Neuronal stem cell (in vitro differentiated cells): ENCODE measurements around the gene PIK3C2G.

Experiments used
- DNase-seq: peaks from one replicate; pipeline ENCODE4 v3.0.0-alpha.2; 2013; ENCODE audit warnings: low spot score
- H2AFZ ChIP-seq: one replicate; pipeline ENCODE4 v1.6.1; 2013; ENCODE audit warnings: mild to moderate bottlenecking, low read length, inconsistent platforms
- H2AK5ac ChIP-seq: 2 replicates; pipeline ENCODE4 v1.6.1; 2013; ENCODE audit warnings: low read depth, mild to moderate bottlenecking, inconsistent platforms, low read length, moderate library complexity, mixed read lengths
- H2BK120ac ChIP-seq: 2 replicates; pipeline ENCODE4 v1.6.1; 2013; ENCODE audit warnings: low read depth, mild to moderate bottlenecking, inconsistent platforms, low read length, moderate library complexity, mixed read lengths
- H2BK12ac ChIP-seq: one replicate; pipeline ENCODE4 v1.6.1; 2013; ENCODE audit warnings: low read length, inconsistent platforms
- H2BK15ac ChIP-seq: 2 replicates; pipeline ENCODE4 v1.6.1; 2013; ENCODE audit warnings: mild to moderate bottlenecking, low read length, inconsistent platforms, mixed read lengths
- H2BK5ac ChIP-seq: one replicate; pipeline ENCODE4 v1.6.1; 2013; ENCODE audit warnings: inconsistent platforms, mild to moderate bottlenecking, low read length, moderate library complexity
- H3K14ac ChIP-seq: one replicate; pipeline ENCODE4 v1.6.1; 2013; ENCODE audit warnings: low read length, inconsistent platforms
- H3K18ac ChIP-seq: 2 replicates; pipeline ENCODE4 v1.6.1; 2013; ENCODE audit warnings: low read length, inconsistent platforms
- H3K23ac ChIP-seq: 2 replicates; pipeline ENCODE4 v1.6.1; 2013; ENCODE audit warnings: low read depth, mild to moderate bottlenecking, mixed read lengths, low read length, inconsistent platforms; ENCODE audit not compliant: poor library complexity
- H3K27ac ChIP-seq: replicated peaks from 3 replicates; pipeline ENCODE4 v1.5.1; 2013; ENCODE audit warnings: low read length, inconsistent platforms
- H3K27me3 ChIP-seq, 3 experiments: 2 replicates each; pipeline ENCODE4 v1.6.1; 2013; ENCODE audit warnings: low read length in 3 of 3, mild to moderate bottlenecking in 2 of 3, inconsistent platforms in 1 of 3, low read depth in 1 of 3, mixed read lengths in 1 of 3, moderate library complexity in 1 of 3; ENCODE audit not compliant: control insufficient read depth in 3 of 3, insufficient read depth in 3 of 3
- H3K36me3 ChIP-seq, 2 donors: replicated peaks in 1 of 2; 2 replicates each; pipeline ENCODE4 v1.6.1; 2013; ENCODE audit warnings: low read length in 2 of 2; ENCODE audit not compliant: control insufficient read depth in 2 of 2, insufficient read depth in 2 of 2
- H3K4ac ChIP-seq: 2 replicates; pipeline ENCODE4 v1.6.1; 2013; ENCODE audit warnings: inconsistent platforms, mild to moderate bottlenecking, low read length, moderate library complexity
- H3K4me1 ChIP-seq, 2 donors: 1 replicate in 1 of 2; 2 replicates in 1 of 2; pipeline ENCODE4 v1.6.1; 2013; ENCODE audit warnings: low read length in 2 of 2, low read depth in 1 of 2; ENCODE audit not compliant: control insufficient read depth in 2 of 2, insufficient read depth in 1 of 2
- H3K4me2 ChIP-seq: one replicate; pipeline ENCODE4 v1.6.1; 2013; ENCODE audit warnings: mild to moderate bottlenecking, low read length, inconsistent platforms; ENCODE audit not compliant: insufficient read depth, poor library complexity, severe bottlenecking
- H3K4me3 ChIP-seq, 2 donors: 2 replicates each; pipeline ENCODE4 v1.5.1; 2013; ENCODE audit warnings: low read length in 2 of 2, mild to moderate bottlenecking in 2 of 2, inconsistent platforms in 1 of 2, moderate library complexity in 1 of 2
- H3K79me1 ChIP-seq: one replicate; pipeline ENCODE4 v1.6.1; 2013; ENCODE audit warnings: low read depth, mild to moderate bottlenecking, inconsistent platforms, low read length, moderate library complexity
- H3K9ac ChIP-seq: one replicate; pipeline ENCODE4 v1.6.1; 2013; ENCODE audit warnings: mild to moderate bottlenecking, low read depth, low read length, inconsistent platforms; ENCODE audit not compliant: poor library complexity
- H3K9me3 ChIP-seq, 2 donors: replicated peaks in 1 of 2; 2 replicates each; pipeline versions ENCODE3 to v1.6.1; 2013; ENCODE audit warnings: low read length in 2 of 2, mild to moderate bottlenecking in 2 of 2, inconsistent platforms in 1 of 2, low read depth in 1 of 2, mixed read lengths in 1 of 2, moderate library complexity in 1 of 2; ENCODE audit not compliant: control insufficient read depth in 2 of 2, insufficient read depth in 1 of 2
- H4K8ac ChIP-seq: one replicate; pipeline ENCODE4 v1.6.1; 2013; ENCODE audit warnings: low read depth, mild to moderate bottlenecking, inconsistent platforms, low read length, moderate library complexity
- H4K91ac ChIP-seq: one replicate; pipeline ENCODE4 v1.6.1; 2013; ENCODE audit warnings: low read length, low read depth, mild to moderate bottlenecking, inconsistent platforms; ENCODE audit not compliant: poor library complexity
- WGBS, 2 donors: extraction: QIAGEN DNeasy Blood & Tissue Kit; methylation state at CpG; one replicate each; pipeline ENCODE4 v1.1.7; 2013; ENCODE audit warnings: missing lambda C conversion rate in 2 of 2, mixed read lengths in 1 of 2; ENCODE audit not compliant: insufficient read length in 2 of 2, insufficient replicate concordance in 1 of 2; ENCODE audit errors: extremely low coverage in 2 of 2; 5-methylcytosine and 5-hydroxymethylcytosine counted together

Gene PIK3C2G

DNA sequence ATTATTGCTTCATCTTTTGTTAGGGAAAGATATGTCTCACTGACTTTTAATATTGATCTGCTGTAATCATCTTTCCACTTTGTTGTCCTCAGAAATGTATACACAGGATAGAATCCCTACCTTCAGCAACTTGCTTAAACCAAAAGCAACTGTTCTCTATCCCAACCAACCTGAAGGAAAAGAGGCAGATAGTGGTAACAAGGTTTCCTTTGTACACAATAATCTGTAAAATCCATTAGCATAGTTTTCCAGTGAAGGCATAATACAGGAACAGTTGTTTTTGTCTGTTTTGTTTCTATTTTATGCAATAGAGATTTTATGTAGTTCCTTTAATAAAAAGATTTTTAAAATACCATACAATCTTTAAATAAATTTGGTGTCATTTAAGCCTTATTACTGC, 170.5 kb downstream of the PIK3C2G start:
- Histone ChIP-seq H3K14ac (no peak overlapping the region), H3K4me3 (no peak overlapping the region), H2BK120ac (no peak overlapping the region), H3K27me3 (no peaks in the 10 kb centered on the region), H3K4me1 (peaks cover 2 to 3% of the 10 kb centered on the region in 2 donors), H3K4me2 (no peak overlapping the region), H2AFZ (no peak overlapping the region), H3K18ac (no peak overlapping the region), H3K4ac (no peak overlapping the region), H3K23ac (no peak overlapping the region), H2BK12ac (no peak overlapping the region), H3K36me3 (no peaks in the 10 kb centered on the region), H3K9ac (no peak overlapping the region), H3K79me1 (no peaks in the 10 kb centered on the region), H2BK15ac (no peak overlapping the region), H2BK5ac (no peak overlapping the region), H4K91ac (no peak overlapping the region), H3K9me3 (no peaks in the 10 kb centered on the region), H3K27ac (no peak overlapping the region), H4K8ac (no peak overlapping the region), H2AK5ac (no peak overlapping the region)
- no peak for DNase-seq

DNA sequence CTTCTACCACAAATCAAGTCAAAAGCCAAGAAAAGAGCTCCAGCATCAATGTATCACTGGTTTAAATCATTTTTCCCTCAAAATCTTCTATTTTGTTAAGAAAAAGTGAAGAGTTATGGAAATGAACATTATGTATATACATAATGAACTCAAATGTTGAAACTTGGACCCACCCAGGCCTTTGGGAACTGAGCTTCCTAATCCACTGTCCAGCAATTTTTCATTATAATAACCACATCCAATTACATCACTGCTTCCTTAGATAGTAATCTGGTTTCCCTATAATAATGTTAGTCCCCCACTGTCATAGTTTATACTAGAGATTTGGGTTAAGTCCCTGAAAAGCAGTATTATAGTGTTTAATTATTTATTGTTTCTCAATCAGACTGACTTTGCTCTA, 170.9 kb downstream of the PIK3C2G start:
- DNase-seq, result no peak
- Histone ChIP-seq H2BK12ac (no peak overlapping the region), H4K8ac (no peak overlapping the region), H2BK15ac (no peak overlapping the region), H3K4me2 (no peak overlapping the region), H3K9ac (no peak overlapping the region), H3K36me3 (no peaks in the 10 kb centered on the region), H3K9me3 (no peaks in the 10 kb centered on the region), H3K27me3 (no peaks in the 10 kb centered on the region), H4K91ac (no peak overlapping the region), H3K4me3 (no peak overlapping the region), H3K14ac (no peak overlapping the region), H2BK5ac (no peak overlapping the region), H3K4me1 (peaks cover 2 to 3% of the 10 kb centered on the region in 2 donors), H3K27ac (no peak overlapping the region), H2AFZ (no peak overlapping the region), H3K79me1 (no peaks in the 10 kb centered on the region), H2BK120ac (no peak overlapping the region), H3K4ac (no peak overlapping the region), H3K23ac (no peak overlapping the region), H2AK5ac (no peak overlapping the region), H3K18ac (no peak overlapping the region)

- no peak overlapping the region for H4K8ac ChIP-seq
- peaks cover 0 to 3% of the 10 kb centered on the region in 2 donors for H3K4me1 ChIP-seq
- no peak overlapping the region for H3K4me2 ChIP-seq
- no peak overlapping the region for H2BK15ac ChIP-seq
- H3K18ac ChIP-seq, result no peak overlapping the region
- H3K4ac ChIP-seq, result no peak overlapping the region
- no peaks in the 10 kb centered on the region for H3K79me1 ChIP-seq
- H3K9ac ChIP-seq, result no peak overlapping the region
- no peak overlapping the region for H2BK12ac ChIP-seq
- no peak for DNase-seq
- no peak overlapping the region for H2AK5ac ChIP-seq
- H3K14ac ChIP-seq, result no peak overlapping the region
- H2BK120ac ChIP-seq, result no peak overlapping the region
- no peaks in the 10 kb centered on the region for H3K36me3 ChIP-seq
- no peak overlapping the region for H4K91ac ChIP-seq
- no peak overlapping the region for H3K4me3 ChIP-seq
- no peaks in the 10 kb centered on the region for H3K27me3 ChIP-seq
- no peak overlapping the region for H2AFZ ChIP-seq
- H3K27ac ChIP-seq, result no peak overlapping the region
- no peak overlapping the region for H2BK5ac ChIP-seq
- no peaks in the 10 kb centered on the region for H3K9me3 ChIP-seq
- no peak overlapping the region for H3K23ac ChIP-seq
These were observed 174.9 kb downstream of the PIK3C2G start for GRCh38 chr12:18436170-18436569.

DNA sequence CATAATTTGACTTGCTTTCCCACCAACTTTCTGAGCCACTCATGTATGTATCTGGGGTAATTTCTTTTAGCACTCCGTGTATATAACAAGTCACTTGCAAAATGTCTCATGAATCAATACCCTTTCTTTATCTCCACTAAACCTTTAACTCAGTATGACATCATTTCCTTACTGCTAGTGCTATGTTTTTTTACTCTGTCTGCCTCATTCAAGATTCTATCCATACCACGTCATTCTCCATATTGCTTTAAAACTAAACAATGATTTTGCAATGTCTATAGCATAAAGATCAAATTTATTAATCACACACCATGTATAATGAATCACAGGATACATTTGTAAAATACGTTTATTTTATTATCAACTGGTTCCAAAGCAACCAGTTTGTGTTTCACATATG, 178.2 kb downstream of the PIK3C2G start:
- Histone ChIP-seq H2AFZ (no peak overlapping the region), H3K23ac (no peak overlapping the region), H3K14ac (no peak overlapping the region), H3K79me1 (no peaks in the 10 kb centered on the region), H2BK12ac (no peak overlapping the region), H3K27ac (no peak overlapping the region), H2BK5ac (no peak overlapping the region), H3K9ac (no peak overlapping the region), H2BK15ac (no peak overlapping the region), H2AK5ac (no peak overlapping the region), H4K91ac (no peak overlapping the region), H3K4me2 (no peak overlapping the region), H3K27me3 (no peaks in the 10 kb centered on the region), H3K36me3 (no peaks in the 10 kb centered on the region), H4K8ac (no peak overlapping the region), H2BK120ac (no peak overlapping the region), H3K4ac (no peak overlapping the region), H3K9me3 (no peaks in the 10 kb centered on the region), H3K18ac (no peak overlapping the region), H3K4me1 (no peaks in the 10 kb centered on the region), H3K4me3 (no peak overlapping the region)
- DNase-seq, result no peak
- WGBS, 2 donors, result no CpG with 5 or more reads among the region's 3 CpGs
